B cell (primary cell): ENCODE measurements around the gene TFG.

ENCODE experiments used
- CTCF ChIP-seq: fragments of 200-600 bp; IDR thresholded peaks from one replicate; pipeline ENCODE4 v1.8.0; 2022; ENCODE audit warnings: antibody characterized with exemption, mild to moderate bottlenecking
- EZH2 ChIP-seq: IDR thresholded peaks from 2 replicates; pipeline ENCODE4 v1.6.1; 2012; ENCODE audit warnings: borderline replicate concordance, low read depth, mild to moderate bottlenecking, moderate library complexity, low read length; ENCODE audit not compliant: insufficient read depth, poor library complexity, severe bottlenecking

GRCh38 chr3:100776746-100777145 is 67.5 kb downstream of the TFG start:
- TF ChIP-seq EZH2 (no peak), CTCF (no peak)
